ENCODE results near the gene SEPTIN5.

GRCh38 chr22:19730198-19730597, 15.9 kb downstream of the SEPTIN5 start:
- TF ChIP-seq POLR2AphosphoS5 (IDR thresholded peaks at IDR 0.05; ENCODE audit: low read depth, low read length) (no peak), TAF1 (IDR thresholded peaks at IDR 0.05; ENCODE audit: borderline replicate concordance, insufficient read depth, low read length) (no peak)
